GM12874 (cell line): ENCODE results near the gene STYXL1.

ENCODE experiments used
- CTCF ChIP-seq: IDR thresholded peaks from 2 replicates; pipeline ENCODE4 v1.5.1; 2011; ENCODE audit warnings: low read depth, mild to moderate bottlenecking, control low read depth, low read length, moderate library complexity; ENCODE audit not compliant: insufficient read depth

Gene STYXL1

GRCh38 chr7:76076995-76077394 is 29.2 kb upstream of the STYXL1 start:
- TF ChIP-seq CTCF: no peak

- no peak for TF ChIP-seq CTCF
Observed at GRCh38 chr7:76074972-76075370, 27.2 kb upstream of the STYXL1 start.

GRCh38 chr7:76074306-76074971 is 26.6 kb upstream of the STYXL1 start:
- no peak for TF ChIP-seq CTCF

GRCh38 chr7:76073335-76073990 is 25.7 kb upstream of the STYXL1 start:
- TF ChIP-seq CTCF: no peak

- no peak for TF ChIP-seq CTCF
Observed at GRCh38 chr7:76072243-76073148, 24.7 kb upstream of the STYXL1 start.

- TF ChIP-seq CTCF: no peak
Observed at GRCh38 chr7:76071316-76072242, 23.8 kb upstream of the STYXL1 start.

- TF ChIP-seq CTCF: no peak
Observed at GRCh38 chr7:76069238-76069638, 21.4 kb upstream of the STYXL1 start.
